AG09319 (cell line): Measurements from ENCODE around the gene SLC25A29.
"Not testable (repeated sequence)": the region's sequence is repeated elsewhere in the genome, so short reads cannot be mapped to it uniquely, and the experiment has no call there.

Source experiments
- DNase-seq: peaks from one replicate; pipeline ENCODE4 v3.0.0-alpha.2; 2010; ENCODE audit warnings: low read depth; ENCODE audit errors: extremely low read depth
- TF ChIP-seq, protein P1 (sequence below): IDR thresholded peaks from 2 replicates; pipeline ENCODE4 v1.5.1; 2011; ENCODE audit warnings: low read depth, mild to moderate bottlenecking, inconsistent platforms, low read length, moderate library complexity

Gene SLC25A29

DNA sequence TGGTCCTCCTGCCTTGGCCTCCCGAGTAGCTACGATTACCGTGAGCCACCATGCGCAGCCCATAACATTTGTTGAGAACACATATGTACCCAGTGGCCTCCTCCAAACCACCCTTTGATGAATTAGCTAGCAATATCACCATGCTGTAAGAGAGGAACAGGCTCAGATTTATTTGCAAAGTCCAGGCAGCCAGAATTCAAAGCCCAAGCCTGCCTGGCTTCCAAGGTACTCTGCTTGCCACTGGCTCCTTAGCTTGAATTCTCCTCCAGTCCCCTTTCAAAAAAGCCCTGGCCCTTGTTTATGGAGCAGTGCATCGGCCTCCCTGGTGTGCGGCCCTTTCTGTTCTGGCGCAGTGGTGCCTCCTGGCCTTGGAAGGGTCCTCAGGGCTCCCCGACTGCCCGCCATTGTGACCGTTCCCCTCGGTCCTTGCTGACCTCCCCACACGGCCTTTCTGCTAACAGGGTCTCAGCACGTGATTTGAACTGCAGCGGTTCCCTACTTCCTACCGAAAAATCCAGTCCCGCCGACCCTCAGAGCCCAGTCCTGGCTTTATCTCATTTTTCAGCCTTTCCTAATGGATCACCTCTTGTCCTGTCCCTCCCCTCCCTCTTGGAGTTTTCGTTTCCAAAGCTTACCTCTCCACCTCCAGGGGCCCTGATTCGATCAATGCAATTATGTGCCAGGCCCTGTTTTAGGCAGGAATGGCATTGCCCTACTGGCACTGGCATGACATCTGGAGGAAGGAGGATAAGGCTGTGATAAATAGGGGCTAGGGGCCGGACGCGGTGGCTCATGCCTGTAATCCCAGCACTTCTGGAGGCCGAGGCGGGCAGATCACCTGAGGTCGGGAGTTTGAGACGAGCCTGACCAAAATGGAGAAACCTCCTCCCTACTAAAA, 22.0 kb downstream of the SLC25A29 start:
- TF ChIP-seq, protein P1, sequence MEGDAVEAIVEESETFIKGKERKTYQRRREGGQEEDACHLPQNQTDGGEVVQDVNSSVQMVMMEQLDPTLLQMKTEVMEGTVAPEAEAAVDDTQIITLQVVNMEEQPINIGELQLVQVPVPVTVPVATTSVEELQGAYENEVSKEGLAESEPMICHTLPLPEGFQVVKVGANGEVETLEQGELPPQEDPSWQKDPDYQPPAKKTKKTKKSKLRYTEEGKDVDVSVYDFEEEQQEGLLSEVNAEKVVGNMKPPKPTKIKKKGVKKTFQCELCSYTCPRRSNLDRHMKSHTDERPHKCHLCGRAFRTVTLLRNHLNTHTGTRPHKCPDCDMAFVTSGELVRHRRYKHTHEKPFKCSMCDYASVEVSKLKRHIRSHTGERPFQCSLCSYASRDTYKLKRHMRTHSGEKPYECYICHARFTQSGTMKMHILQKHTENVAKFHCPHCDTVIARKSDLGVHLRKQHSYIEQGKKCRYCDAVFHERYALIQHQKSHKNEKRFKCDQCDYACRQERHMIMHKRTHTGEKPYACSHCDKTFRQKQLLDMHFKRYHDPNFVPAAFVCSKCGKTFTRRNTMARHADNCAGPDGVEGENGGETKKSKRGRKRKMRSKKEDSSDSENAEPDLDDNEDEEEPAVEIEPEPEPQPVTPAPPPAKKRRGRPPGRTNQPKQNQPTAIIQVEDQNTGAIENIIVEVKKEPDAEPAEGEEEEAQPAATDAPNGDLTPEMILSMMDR, result no peak
- no peak for DNase-seq

DNA sequence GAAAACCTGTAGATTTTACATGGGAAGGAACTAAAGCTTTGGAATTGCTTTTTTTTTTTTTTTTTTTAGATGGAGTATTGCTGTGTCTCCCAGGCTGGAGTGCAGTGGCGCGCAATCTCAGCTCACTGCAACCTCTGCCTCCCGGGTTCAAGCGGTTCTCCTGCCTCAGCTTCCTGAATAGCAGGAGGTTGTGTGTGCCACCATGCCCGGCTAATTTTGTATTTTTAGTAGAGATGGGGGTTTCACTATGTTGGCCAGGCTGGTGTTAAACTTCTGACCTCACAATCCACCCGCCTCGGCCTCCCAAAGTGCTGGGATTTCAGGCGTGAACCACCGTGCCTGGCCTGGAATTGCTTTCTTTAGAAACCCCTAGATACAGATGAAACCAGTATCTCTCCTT, 22.8 kb downstream of the SLC25A29 start:
- not testable (repeated sequence) for DNase-seq

DNA sequence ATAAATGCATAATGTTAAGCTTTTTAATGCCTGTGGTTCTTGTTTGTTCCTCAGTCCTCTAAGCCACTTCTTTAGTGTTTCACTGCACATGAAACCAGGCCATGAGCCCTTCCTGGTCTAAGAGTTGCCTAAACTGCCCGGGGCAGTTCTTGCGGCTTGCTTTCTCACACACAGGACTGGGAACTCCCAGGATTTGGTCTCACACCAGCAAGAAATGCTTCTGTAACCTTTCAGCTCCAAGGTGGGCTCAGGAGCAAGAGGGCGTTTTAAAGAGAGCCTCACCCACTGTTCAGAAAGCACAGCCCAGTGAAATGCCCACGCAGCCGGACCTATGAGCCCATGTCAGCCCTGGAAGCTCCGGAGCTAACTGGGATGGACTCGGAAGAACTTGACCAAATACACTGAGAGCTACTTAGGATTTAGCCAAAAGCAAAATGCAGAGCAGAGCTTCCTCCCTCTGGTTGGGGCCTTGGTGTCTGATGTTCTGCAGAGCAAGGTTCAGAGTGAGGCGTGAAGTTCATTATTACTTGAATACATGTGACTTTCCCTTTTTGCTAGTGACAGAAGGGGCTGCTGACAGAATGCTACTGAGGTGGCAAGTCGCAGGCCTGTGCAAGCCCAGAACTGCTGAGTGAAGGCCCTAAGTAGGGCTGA, 23.4 kb downstream of the SLC25A29 start:
- TF ChIP-seq, protein P1, result no peak
- no peak for DNase-seq

DNA sequence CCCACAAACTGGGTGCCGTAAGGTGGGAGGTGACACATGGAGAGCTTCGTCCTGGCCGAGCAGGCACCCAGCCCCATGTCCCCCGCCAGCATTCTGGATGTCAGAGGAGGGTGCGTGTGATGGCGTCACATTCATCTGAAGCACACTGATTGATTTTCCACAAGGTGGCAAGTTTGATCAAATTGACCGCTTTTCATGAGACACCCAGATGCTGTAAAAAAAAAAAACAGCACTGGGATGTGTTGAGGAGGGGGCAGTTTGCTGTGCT, 24.2 kb downstream of the SLC25A29 start:
- DNase-seq, result no peak
- TF ChIP-seq, protein P1, result no peak

DNA sequence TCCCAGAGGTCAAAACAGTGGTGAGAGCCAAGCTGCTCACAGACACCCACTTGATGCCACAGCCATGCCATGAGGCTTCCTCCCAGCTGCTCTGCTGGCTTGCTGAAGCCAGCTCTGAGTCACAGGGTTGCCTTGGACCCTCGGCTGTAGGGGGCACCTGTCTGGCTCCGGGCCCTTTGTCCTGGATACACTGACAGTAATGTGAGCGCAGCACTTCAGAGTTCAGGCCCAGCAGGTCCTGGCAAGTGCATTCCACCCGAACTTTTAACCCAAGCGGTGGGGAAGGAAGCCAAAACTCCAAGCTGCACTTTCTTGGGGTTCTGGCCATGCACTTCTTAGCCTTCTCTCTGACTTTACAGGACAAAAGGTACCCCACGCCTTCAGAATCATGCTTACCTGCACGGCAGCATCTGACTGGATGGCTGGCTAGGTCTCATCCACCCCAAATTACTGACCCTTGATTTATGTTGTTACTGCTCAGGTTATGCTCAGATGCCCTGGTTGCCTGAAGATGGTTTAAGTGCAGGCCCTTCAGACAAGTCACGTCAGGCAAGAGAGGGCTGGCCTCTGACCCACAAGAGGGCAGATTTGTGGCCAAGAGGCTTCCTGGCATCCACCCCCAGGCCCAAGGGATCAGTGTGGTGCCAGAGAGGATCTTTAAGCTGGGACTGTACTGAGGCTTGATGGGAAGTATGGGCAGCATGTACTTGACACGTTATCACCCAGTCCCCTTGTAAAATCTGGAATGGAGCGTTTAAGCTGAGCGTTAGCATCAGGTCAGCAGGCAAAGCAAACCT, 24.8 kb downstream of the SLC25A29 start:
- TF ChIP-seq, protein P1, result no peak
- no peak for DNase-seq

DNA sequence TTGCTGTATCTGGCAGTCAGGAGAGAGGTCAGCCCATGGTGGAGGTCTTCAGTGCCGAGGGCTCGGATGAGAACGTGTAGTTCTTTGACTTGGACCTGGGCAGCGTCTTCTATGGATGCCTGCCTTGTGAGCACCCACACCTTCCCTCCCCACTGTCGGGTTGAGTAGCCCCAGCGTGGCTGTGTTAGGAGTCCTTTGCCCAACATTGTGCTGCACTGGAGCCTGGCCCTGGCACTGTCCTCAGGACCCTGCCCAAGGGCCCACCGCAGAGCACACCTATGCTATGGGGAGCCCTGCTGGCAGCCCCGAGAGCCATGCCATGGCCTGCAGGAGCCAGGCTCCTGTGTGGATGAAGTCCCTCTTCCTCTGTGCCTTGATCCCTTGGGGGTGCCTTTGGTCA, 26.7 kb downstream of the SLC25A29 start:
- TF ChIP-seq, protein P1, result no peak
- DNase-seq, result no peak

DNA sequence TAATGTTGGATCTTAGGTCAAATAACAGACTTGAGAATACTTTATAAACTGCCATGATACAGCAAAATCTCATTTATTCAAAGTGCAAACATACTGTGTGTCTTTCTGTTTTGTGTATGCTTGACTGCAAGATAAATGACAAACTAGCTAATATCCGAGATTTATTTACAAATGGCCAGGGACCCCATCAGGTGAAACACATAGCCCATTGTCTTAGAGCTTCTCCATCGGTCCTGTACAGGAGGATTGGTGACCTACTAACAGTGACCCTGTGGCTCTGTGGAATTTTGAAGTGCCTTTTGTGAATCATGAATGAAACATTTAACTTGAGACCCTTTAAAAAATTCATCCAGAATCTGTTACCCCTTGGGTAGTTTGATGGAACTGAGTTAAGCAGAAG, 27.1 kb downstream of the SLC25A29 start:
- DNase-seq, result no peak
- TF ChIP-seq, protein P1, result no peak
